ENCODE results near the gene IL15.
"Not testable (repeated sequence)": the region's sequence is repeated elsewhere in the genome, so short reads cannot be mapped to it uniquely, and the experiment has no call there.

The IL15 gene, protein sequence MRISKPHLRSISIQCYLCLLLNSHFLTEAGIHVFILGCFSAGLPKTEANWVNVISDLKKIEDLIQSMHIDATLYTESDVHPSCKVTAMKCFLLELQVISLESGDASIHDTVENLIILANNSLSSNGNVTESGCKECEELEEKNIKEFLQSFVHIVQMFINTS

DNA sequence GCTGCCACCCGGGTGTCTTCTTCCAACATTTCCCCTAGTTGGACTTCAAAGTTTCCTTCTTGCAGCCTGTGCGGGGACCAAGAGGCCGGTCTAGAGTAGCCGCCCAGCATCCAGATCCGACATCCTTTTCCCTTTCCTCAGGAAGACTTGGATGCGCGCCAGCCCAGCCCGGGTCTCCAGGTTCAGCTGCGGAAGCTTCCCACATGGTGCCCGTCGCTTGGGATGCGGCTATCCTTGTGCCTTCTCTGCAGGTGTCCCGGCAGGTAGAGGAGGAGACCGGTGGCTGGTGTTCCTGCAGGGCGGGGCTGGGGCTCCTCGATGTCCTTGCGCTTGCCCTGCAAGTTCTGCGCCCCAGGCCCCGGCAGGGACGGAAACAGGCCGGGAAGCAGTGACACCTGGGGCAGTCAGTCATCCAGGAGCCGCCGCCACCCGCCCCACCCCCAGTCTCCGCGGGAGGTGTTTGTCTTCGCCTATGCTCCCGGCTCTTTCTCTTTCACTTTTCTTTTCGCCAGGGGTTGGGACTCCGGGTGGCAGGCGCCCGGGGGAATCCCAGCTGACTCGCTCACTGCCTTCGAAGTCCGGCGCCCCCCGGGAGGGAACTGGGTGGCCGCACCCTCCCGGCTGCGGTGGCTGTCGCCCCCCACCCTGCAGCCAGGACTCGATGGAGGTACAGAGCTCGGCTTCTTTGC, at the start of gene IL15:
TSS of gene IL15 (plus strand) at position 502 of the 689 bp plus-strand sequence. CDS start 82,882 bp downstream, outside the sequence.
- peak; percentile 55 for DNase-seq (ENCODE audit: low read depth)

DNA sequence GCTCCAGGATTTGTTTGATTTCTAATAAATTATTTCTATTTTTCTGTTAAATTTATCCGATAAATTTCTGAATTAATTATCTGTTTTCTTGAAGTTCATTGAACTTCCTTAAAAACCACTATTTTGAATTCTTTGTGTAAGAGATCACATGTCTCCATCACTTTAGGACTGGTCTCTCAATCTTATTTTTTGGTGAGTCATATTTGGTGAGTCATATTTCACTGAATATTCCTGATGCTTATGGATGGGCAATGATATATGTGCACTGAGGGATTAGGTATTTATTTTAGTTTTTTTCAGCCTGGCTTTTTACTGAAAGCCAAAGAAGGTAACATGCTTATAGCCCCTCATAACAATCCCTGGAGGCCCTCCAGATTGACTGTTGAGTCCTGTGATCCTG, 48.5 kb upstream of the IL15 start:
- no peak for DNase-seq (ENCODE audit: low read depth)

DNA sequence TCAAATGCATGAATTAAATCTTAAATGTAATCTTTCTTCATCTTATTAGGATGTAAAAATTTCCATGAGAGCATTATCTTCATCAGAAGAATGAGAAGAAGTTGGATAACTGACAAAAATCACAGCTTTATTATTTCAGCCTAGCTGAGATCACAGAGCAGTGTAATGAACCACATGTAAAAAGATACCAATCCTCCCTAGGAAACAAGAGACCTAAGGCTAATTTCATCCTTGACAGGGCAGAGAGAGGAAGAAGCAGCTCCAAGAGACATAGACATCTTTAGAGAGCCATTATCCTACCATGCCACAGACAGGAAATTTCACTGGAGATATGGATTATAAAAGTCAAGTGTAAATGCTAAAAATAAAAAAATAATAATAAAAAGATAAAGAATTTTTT, 40.9 kb upstream of the IL15 start:
- no peak for DNase-seq (ENCODE audit: low read depth)

DNA sequence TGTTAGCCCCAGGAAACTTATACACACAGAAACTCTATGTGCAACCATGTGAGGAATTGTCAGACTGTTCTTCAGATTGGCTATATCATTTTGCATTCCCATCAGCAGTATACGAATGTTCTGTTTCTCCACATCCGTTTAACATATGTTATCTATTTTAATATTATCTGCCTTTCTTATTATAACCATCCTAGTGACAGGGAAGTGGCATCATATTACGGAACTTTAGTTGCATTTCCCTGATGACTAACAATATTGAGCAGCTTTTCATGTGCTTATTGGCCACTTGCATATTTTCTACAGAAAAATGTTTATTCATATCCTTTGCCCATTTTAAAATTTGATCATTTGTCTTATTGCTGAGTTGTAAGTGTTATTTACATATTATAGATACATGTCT, 36.5 kb upstream of the IL15 start:
- DNase-seq (ENCODE audit: low read depth) = no peak

DNA sequence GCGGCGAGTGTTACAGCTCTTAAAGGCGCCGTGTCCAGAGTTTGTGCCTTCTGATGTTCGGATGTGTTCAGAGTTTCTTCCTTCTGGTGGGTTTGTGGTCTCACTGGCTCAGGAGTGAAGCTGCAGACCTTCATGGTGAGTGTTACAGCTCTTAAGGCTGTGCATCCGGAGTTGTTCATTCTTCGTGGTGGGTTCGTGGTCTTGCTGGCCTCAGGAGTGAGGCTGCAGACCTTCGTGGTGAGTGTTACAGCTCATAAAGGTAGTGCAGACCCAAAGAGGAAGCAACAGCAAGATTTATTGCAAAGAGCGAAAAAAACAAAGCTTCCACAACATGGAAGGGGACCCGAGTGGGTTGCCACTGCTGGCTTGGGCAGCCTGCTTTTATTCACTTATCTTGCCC, 31.7 kb upstream of the IL15 start:
- DNase-seq (ENCODE audit: low read depth) = not testable (repeated sequence)

DNA sequence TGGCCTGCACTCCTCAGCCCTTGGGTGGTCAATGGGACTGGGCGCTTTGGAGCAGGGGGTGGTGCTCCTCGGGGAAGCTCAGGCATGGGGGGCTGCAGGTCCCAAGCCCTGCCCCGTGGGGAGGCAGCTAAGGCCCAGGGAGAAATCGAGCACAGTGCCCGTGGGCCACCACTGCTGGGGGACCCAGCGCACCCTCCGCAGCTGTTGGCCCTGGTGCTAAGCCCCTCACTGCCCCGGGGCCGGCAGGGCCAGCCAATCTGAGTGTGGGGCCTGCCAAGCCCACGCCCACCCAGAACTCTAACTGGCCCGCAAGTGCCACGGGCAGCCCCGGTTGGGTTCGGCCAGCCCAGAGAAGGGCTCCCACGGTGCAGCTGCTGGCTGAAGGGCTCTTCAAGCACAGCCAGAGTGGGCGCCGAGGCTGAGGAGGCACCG, 30.9 kb upstream of the IL15 start:
- no peak for DNase-seq (ENCODE audit: low read depth)

DNA sequence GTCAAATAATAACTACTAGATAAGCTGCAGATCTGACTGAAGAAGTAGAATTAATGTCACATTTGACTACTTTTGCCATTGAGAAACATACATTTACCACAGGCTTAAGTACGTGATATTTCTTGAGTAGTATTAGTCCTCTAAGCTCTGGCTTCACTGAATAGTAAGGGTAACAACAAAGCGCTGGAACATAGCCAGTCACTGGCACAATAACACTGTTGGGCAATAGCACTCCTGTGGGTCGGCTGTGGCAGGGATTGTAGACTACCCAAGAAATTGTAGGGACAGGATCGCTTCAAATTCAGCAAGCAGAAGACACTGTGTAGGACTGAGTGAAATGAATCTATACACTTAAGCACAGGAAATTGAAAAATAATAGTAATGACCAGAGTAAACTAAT, 27.1 kb upstream of the IL15 start:
- DNase-seq (ENCODE audit: low read depth) = no peak

DNA sequence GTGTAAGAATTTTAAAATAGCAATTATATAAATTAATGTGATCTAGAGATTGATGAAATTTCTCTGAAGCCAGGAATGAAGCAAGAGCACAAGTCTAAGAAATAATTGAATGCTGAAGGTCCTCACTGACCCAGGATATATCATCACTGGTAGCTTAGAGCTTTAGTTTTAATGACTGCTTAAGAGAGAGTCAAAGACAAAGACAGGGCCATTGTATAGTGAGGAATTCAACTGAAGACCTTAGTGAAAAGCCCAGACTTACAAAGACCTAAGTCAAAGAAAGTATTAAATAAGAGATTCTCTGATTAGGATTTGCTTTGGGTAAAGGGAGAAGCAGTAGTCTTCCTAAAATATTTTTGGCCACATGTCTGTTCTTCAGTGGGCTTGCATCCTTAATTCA, 26.0 kb upstream of the IL15 start:
- no peak for DNase-seq (ENCODE audit: low read depth)

DNA sequence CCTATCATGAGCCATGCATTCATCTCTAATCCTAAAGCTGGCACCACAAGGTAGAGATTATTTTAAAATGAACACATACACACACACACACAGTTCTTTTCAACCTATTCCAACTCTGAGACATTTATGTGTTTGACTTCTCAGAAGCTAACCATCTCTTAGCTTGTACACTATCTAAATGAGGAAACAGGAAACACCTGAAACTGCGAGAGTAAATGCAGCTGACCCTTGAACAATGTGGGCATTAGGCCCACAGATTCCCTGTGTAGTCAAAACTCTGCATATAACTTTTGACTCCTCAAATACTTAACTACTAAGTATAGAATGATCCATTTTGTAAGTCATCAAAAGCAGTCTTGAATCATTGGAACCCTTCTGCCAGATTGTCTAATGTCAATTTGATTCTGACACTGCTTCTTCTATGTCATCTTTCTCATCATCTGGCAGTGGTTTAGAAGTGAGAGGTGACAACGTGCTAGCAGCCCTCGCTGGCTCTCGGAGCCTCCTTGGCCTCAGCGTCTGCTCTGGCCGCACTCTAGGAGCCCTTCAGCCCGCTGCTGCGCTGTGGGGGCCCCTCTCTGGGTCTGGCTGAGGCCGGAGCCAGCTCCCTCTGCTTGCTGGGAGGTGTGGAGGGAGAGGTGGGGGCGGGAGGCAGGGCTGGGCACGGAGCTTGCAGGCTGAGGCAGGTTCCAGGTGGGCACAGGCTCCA, 21.4 kb upstream of the IL15 start:
- no peak for DNase-seq (ENCODE audit: low read depth)

DNA sequence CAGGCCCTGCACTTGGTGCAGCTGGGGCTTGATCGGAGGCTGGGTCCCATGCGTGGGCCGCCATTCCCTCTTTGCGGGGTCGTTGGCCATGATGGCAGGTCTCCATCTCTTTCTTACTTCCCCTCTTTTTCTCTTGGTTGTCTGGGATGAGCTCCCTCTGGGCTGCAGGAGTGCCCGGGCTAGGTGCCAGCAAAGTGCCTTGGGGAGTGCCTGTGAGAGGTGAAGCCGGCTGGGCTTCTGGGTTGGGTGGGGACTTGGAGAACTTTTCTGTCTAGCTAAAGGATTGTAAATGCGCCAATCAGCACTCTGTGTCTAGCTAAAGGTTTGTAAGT, 20.8 kb upstream of the IL15 start:
- not testable (repeated sequence) for DNase-seq (ENCODE audit: low read depth)

DNA sequence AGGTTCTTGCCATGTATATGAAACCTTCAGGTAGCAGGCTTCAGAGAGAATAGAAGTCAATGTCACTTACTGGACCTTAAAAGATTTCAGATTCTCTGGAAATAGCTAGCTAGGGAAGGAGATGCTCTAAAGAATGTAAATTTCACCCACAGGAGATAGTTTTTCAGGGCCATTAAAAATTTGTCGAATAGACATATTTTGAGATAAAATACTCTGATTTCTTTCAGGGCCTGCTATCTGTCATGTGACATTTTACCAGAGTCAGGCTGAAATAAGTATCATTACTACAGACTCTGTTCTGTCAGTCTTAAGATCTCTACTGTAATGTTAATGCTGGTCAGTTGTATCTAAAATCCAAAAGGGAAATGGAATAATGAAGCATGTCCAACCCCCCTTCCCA, 15.7 kb upstream of the IL15 start:
- DNase-seq (ENCODE audit: low read depth) = no peak

DNA sequence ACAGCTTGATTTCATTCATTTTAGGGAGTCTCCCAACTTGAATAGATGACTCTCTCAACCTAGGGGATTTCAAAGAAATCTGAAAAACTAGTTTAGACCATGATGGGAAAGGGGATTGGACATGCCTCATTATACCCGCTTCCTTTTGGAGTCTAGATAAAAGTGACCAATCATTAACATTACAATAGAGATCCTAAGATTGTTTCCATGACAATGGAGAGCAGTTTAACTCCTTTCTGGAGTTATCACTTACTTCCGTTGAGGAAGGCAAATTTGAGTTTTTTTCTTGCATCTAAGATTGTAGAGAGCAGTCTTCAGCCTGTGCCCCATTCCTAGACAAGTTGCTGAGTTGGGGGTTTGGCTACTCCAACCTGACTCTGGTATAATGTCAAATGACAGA, 11.4 kb upstream of the IL15 start:
- no peak for DNase-seq (ENCODE audit: low read depth)

DNA sequence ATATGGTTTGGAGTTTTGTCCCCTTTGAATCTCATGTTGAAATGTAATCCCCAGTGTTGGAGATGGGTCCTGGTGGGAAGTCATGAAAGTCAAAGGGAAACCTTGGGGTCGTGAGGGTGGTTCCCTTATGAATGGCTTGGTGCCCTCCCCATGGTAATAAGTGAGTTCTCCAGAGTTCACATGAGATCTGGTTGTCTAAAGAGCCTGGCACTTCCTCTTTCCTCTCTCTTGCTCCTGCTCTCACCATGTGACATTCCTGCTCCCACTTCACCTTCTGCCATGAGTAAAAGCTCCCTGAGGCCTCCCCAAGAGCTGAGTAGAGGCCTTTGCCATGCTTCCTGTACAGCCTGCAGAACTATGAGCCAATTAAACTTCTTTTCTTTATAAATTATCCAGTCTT, 5.5 kb upstream of the IL15 start:
- no peak for DNase-seq (ENCODE audit: low read depth)

DNA sequence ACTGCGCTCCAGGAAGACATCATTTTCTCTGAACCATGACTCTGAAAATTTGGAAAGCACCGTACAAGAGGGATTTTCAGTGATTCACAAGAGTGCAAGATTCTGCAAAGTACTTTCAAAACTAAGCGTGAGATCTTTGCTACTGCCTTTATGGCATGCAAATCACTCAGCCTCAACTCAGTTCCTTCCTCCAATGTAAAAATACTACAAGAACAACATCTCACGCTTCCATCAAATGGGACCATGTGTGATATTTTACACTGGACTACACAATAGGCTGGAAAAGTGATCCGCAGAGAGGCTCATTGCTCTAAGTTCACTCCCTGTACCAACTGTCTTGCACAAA, 674 bp upstream of the IL15 start:
- no peak for DNase-seq (ENCODE audit: low read depth)

DNA sequence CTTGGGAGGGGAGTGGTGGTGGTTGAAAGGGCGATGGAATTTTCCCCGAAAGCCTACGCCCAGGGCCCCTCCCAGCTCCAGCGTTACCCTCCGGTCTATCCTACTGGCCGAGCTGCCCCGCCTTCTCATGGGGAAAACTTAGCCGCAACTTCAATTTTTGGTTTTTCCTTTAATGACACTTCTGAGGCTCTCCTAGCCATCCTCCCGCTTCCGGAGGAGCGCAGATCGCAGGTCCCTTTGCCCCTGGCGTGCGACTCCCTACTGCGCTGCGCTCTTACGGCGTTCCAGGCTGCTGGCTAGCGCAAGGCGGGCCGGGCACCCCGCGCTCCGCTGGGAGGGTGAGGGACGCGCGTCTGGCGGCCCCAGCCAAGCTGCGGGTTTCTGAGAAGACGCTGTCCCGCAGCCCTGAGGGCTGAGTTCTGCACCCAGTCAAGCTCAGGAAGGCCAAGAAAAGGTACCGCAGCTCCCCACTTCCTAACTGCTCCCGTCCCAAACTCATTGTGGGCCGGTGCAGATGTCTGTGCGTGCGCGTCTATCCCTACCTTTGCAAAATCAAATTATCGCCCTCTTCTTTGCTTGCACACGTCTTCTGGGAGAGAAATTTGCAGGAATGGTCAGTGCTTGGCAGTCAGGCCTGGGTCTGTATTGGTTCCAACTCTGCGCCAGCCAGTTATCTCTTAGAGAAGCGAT, 533 bp downstream of the IL15 start:
- no peak for DNase-seq (ENCODE audit: low read depth)

DNA sequence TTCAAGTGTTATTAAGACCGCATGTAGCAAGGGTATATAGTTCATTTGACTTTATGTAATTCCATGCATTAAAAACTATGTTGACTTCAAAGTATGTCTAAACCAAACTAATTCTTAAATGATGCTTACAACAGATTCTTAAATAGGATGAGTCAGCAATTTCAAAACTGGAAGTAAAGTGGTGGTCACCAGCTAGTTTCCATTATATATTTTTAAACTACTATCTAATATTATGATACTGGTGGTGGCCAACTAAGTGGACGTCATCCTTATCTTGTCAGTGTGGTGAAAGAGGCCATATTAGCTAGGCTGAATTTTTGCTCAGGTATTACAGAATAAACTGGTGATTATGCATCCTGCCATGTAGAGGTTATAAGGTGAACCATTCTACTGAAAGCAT, 1.2 kb downstream of the IL15 start:
- DNase-seq (ENCODE audit: low read depth) = no peak

DNA sequence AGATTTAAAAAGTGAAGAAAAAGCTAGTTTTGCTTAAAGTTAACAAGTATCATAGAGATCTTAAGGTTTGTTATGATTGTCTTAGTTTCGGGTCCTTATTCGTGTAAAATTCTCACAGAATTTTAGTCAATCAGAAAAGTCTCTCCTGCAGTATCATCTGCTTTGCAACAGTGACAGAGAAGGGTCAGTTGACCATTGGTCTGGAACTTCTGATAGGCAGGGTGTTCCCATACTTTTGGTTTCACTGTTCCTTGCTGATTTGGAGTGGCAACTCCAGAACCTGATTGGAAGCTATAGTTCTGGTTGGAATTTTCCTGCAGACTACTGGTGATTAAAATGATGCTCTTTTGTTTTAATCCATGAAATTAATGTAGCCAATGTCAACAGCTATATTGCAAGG, 1.8 kb downstream of the IL15 start:
- no peak for DNase-seq (ENCODE audit: low read depth)

DNA sequence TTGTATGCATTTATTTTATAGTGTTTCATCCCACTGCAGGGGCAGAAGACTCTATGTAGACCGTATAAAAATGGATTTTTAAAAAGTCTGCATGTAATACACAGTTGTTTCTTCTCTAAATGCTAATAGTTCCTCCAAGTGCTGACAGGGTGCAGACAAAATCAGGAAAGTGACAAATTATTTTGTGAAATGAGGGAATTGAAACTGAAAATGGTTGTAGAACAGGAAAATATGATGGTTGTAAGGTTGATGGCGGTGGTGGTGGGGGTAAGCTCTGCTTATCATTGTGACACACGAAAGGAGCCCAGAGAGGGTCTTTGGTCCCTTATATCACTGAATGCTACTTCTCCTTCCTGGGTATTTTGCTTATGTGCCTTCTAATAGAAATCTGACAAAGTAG, 4.3 kb downstream of the IL15 start:
- DNase-seq (ENCODE audit: low read depth) = no peak

DNA sequence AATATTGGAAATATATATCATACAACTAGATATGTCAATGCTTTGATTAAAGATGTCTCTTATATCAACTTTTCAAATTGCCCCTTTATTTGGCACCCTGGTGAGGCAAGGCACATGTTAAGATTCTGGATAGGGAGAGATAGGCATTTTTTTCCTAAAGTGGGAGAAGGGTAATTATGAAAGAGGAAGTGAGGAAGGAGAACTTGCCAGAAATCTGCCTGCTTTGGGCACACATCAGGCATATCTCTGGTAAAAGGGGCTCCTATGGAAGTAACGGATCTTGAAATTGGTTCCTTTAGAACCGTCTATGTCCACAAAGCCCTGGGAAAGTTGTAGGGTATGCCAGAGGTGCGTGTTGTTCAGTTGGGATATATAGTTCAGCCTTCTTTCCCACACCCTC, 5.7 kb downstream of the IL15 start:
- DNase-seq (ENCODE audit: low read depth) = no peak

DNA sequence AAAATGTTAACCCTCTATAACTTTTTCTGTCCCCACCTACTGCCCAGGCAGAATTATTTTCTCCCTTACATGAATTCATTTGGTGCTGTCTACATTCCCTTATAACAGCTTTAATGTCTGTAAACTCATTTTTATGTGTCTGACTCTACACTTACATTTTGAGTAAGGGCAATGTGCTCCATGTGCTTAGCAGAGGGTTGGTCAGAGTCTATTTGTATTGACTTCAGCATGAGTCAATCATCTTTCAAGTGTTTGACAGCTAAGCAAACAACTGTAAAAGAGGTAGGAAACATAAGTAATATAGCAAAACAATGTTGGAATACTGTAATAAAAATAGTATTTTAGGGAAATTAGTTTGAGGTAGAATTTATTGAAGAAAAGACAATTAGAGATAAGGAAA, 6.3 kb downstream of the IL15 start:
- no peak for DNase-seq (ENCODE audit: low read depth)

DNA sequence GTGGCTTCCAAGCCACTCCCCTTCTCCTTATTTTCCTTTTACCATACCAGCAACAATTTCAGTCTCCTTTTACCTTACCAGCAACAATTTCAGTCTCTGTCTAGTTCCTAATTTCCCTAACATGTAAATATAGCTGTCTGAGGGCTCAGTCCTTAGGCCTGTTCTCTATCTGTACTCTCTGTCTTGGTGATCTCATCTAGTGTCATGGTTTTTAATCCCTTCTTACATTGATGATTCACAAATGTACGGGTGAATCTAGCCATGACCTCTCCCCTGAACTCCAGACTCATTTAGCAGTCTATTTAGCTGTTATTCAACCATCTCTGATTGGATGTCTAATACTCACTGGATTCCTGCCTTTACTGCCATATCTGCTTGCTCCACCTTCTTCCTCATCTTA, 7.2 kb downstream of the IL15 start:
- DNase-seq (ENCODE audit: low read depth) = no peak

DNA sequence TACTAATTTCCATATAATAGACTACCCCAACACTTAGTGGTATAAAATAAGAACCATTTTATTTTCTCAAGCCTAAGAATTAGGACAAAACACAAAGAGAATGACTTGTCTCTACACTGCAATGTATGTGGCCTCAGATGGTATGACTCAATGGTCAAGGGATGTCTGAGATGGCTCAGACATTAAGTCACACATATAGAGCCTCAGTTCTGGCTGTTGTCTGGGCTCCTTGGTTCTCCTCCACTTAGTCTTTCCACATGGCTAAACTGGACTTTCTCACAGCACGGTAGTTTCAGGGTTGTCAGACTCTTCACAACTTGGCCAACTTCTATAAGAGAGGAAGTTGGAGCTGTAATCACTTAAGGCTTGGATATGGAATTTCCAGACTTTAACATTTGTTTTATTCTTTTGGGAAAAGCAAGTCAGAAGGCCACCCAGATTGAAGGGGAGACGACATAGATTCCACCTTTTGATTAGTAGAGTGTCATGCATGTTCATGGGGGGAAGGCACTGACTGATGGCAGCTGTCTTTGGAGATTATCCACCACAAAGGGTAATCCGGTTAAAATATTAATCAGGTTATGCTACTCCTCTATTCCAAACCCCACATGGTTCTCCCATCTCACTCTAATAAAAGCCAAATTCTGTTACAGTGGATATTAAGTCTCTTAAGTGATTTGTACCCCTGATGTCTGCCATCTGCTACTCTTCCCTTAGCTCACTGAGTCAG, 9.4 kb downstream of the IL15 start:
- no peak for DNase-seq (ENCODE audit: low read depth)

DNA sequence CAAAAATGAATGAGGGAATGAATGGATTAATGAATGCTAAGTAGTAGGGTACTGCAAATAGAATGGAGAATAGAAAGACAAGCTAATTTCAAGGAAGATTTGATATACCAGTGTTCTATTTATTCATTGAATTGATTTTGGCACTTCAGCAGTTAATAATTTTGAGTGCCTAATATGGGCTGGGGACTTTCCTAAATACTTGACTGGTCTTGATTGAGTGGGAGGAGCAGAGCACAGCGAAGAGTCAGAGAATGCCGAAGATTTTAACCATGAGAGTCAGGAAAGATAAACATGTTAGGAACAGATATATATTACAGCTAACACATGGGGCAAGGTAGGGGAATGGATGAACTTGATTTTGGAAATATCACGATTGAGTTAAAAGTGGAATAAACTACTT, 10.6 kb downstream of the IL15 start:
- no peak for DNase-seq (ENCODE audit: low read depth)
